ACHN (cell line): Measurements from ENCODE around the gene PRICKLE2.

Experiments used
- DNase-seq: peaks from one replicate; pipeline ENCODE4 v3.0.0-alpha.2; 2015
- in situ Hi-C: cut with HindIII; loops from 2 replicates; pipeline ENCODE4 v1.10.0; 2017; ENCODE audit warnings: low sequenced_read_pairs, low pct_ligation_motif_present, low pct_unique_long_range_greater_than_20kb

Gene PRICKLE2

DNA sequence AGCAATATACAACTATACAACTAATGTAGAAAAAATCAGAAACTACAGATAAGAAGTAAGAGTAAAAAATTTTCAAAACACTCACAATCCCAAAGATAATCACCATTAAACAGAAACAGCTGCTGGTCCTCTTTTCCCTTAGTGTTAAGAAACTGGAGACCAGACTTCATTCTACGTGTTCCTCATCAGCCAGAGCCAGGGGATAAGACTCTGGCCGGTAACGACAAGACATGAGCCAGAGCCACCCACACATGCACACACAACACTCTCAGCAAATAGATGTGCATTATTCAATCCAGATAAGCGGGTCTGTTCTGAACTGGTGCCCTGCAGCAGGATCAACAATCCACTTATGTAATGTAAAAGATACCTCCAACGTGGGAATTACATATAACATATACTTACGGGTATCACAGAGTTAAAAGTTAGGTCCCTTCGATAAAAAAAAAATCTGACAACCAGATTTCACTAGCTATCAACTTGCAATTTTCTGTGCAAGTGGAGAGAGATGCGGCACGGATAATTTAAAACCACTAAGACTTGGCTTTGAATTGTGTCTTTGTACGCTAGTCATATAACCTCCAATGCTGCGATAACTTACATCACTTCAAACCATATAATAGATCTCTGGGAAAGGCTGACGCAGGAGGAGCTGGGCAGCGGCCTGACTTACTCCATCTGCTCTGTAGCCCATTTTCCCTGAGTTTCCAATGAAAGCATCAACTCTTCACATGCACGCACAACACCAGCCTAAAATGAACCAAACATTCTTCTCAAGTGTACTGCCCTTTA is 17.8 kb downstream of the PRICKLE2 start:
- in situ Hi-C loops, result no loop called here
- DNase-seq, result no peak

DNA sequence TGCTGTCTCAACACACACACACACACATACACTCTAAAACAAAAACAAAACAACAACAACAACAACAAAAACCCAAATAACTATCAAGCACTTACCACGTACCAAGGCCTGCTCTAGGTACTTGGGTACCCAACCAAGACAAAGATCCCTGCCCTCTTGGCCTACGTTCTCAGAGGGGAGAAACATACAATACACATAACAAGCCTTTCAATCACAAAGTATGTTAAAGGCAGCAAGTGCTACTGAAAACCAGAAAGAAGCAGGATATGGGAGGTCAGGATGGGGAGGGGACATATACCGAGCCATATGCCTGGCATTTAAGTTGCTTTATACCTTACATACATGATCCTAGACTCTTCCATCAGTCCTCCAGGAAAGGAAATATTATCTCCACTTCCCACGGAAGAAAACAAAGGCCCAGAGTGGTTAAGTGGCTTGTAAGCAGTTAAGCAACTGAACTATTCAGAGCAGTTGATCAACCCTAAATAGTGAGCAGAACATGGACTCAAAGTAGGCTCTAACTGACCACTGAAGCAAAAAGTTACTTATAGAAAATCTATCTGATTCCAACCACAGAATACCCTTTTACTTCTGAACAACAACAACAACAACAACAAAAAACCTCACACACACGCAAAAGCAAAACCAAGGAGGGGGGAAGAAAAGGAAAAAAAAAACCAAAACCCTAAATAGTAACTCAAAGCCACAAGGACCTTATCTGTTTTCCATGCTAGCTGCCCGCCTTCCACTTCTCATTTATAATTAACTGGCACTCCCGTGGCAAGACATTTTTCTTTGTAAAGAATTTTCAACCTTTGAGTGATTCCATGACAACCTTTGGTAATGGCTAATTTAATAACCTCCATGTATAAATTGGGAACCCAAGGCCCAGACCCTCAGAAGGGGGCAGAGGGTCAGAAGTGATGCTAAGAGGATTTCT is 21.0 kb downstream of the PRICKLE2 start:
- in situ Hi-C loops, result no loop called here
- peak; percentile 15 for DNase-seq

DNA sequence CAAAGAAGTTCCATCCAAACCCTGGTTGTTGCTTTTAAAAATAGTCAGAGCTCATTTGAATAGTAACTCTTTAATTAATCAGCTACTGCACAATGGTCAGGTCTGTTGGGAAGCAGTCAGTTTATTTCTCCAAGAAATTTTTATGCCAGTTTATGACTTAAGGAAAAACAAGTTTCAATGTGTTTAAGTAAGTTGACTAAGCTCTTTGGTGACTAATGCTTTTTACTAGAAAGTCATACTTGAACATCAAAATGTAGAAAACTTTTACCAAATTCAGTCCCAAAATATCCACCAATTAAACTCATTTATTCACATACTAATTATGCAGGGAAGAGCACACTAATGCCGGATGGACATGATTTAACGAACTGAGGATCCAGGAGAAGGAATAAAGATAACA is 22.1 kb downstream of the PRICKLE2 start:
- DNase-seq, result no peak
- in situ Hi-C loops, result no loop called here

DNA sequence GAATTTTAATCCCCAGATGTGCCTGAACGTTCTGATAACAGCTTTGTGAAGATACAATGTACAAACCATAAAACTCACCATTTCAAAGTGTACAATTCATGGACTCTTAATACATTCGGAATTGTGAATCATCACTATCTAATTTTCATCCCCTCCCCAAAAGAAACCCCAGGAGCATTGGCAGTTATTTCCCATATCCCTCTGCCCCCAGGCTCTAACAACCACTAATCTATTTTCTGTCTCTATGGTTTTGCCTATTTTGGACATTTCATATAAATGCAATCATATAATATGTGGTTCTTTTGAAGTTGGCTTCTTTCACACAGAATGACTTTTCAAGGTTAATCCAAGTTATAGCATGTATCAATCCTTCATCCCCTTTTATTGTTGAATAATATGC is 25.3 kb downstream of the PRICKLE2 start:
- DNase-seq, result no peak
- in situ Hi-C loops, result no loop called here

DNA sequence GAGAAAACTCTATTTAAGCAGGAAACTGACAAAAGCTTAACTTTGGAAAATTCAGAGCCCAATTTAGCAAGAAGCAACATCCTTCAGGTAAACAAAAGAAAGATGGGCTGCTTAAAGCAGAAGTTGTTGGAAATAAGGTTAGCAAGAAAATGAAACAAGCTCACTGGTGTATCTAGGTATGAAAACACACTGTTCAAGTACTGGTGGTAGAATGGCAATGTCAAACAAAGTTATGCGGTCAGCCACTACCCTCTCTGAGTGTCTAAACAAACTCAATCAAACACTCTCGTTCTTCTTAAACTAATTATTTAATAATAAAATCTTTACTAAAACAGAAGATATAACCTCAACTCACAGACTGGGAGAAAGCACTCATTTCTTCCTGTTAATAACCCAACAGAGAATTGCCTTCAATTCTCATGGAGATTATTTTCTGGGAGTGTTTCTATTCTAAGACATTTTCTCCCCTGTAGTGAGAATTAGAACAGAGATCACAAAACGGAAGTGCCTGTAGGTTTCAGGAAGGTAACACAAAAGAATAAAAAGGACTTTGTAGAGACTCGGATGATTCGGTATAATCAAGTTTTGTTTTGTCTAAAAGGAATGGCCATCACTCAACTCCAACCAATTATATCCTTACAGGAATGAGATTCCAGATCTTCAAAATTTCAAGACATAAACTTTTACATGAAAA is 28.9 kb downstream of the PRICKLE2 start:
- in situ Hi-C loops, result no loop called here
- no peak for DNase-seq

DNA sequence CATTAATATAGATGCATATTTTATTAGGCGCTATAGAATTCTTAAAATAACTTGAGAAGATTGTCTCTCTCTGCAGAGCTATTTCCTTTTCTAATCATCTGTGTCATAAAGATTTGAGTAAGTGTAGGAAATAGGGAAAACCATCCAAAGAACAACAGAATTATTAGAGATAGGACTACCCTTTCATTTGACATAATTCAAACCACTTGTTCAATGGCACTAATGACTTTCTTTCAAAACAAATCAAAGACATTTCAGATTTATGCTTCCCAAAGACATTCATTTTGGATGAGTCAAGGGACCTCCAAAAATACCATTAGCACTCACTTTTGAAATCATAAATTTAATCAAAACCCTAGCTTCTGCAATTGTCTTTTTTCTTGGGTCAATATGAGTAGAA is 29.5 kb downstream of the PRICKLE2 start:
- DNase-seq, result no peak
- in situ Hi-C loops, result no loop called here

DNA sequence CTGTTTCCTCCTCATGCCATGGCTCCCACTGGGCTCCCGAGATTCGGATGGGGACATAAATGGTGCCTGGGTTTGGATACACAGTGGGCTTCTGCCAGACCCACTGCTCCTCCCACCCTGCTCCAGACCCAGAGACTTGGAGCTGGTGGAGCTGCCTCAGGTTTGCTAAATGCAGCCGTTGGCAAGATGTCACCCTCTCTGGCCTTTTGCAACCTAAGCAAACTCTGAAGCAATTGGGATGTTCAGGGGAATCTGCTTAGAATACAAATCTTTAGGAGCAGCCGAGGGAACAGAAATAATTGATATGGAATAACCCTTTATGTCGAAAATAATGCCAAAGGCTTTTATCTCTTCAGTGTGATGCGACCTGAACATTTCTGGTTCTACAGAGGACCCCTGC is 33.4 kb downstream of the PRICKLE2 start:
- DNase-seq, result no peak
- in situ Hi-C loops, result no loop called here

DNA sequence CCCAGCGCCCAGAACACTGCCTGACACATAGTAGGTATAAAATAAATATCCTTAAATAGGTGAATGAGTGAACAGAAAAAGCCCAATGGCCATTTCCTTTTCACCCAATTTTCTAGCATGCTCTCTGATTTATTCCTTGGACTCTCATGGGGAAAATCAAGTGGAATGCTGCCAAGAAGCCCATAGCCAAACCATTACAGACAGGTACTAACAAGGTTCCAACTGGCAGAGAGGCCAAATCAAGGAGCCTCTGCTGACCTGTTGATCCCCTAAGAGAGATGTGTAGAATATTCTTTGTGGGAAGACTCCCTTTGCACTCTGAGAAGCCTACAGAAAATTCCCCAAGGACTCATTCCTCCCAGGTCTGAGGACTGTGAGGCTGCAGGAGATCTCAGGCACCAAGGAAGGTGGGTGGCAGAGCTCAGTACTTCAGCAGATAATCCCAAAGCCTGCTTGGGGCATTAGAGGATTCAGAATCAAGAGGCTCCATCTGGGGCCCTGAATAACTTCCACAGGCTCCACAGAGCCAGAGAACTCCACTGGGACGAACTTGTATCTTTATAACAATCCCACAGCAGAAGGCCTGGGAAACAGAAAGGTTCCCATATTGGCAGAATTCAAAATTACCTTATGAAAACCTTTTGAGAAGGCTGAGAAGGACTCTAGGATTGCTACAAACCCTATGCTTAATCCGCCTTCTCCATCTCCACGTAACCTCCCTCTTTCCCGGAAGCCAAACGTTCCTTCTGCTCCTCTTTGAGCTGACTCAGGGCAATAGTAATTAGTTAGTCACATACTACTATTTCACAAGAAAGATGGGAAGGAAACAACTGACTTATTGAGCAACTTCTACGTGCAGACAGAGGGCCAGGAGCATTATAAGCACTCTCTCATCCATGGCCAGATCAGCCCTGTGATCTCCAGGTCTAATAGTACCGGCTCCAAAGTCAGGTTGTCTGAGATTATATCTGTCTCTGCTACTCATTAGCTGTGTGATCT is 34.5 kb downstream of the PRICKLE2 start:
- in situ Hi-C loops, result no loop called here
- no peak for DNase-seq

DNA sequence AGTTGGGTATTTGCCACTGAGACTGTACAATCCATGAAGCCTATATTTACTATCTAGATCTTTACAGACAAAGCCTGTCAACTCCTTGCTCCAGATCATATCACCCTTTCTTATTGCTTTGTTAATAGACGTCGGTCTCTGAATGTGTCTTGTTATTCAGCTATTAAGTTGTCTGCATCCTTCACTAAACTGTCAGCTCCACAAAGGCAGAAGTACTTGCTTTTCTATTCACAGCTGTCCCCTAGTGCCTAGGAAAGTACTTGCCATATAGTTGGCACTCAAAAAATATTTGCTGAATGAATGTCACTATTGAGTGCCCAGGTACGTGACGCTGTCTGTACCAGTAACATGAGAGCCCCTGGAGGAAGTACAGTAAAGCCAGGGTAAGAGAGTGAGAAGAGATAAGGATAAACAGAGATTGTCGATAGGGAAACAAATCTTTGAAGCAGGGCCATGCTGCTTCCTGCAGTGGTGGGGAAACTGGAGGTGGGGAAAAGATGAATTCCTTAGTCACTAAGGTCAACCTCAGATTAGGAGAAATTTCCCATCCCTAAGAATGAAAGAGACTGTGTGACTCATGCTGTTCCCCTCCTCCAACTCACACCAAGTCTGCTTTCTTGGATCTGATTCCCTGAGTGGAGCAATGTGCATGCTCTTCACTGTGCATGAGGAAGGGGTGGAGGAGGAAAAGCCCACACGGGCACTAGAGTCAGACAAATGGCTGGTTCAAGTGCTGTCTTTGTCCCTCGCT is 36.3 kb downstream of the PRICKLE2 start:
- in situ Hi-C loops, result no loop called here
- peak; percentile 84 for DNase-seq

DNA sequence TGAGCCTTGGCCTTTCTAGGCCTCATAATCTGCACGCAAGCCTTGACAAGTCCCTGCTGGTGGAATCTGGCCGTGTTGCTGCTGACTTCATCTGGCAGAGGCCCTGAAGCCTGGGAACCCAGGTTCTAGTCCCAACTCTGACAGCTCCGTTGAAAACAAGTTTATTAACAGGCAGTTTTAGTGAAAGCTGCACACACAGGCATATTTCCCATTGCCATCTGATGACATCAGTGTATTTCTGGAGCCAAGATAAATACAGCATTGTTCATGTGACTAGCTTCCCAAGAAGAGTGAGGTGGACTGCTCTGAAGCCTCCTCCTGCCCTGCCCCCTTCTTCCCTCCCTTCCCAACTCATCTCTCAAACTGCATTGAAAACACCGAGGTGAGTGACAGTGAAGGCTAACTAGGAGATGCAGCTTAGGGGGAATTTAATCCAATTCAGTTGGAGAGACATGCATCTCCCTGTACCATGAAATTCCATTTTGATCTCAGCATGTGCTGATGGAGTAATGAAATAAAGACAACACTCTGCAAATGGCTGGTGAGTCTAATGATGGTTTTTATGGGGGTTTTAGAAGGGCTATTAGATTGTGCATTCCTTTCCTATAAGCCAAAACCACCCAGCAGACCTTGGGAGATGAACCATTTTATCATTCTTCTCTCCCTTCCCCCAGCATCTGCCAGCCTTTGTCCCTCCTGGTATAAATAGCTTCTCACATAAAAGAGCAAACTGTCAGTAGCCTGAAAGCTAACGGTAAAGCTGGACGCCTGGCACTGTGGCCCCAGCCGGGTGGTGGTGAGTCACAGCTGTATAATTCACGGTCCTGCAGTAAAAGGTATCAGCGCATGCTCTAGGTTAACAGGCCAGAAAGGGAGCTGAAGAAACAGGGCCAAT is 38.0 kb downstream of the PRICKLE2 start:
- in situ Hi-C loops, result no loop called here
- DNase-seq, result peak; percentile 94

DNA sequence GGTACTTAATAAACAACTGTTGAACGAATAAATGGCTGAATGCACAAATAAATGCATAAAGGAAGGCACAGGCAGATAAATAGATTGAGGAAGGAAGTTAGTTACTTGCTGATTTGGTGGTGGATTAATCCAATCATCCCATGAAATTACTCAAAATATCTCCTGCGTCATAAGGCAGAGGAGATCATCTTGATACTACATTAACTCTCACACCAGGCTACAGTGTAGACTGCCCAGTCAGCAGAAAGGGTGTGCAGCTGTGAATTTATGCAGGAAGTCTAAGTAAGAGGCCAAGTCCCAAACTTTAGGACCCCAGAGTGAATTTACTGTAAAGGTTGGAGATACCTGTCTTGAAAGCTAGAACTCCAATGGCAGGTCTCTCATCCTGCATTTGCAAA is 38.6 kb downstream of the PRICKLE2 start:
- in situ Hi-C loops, result no loop called here
- no peak for DNase-seq

DNA sequence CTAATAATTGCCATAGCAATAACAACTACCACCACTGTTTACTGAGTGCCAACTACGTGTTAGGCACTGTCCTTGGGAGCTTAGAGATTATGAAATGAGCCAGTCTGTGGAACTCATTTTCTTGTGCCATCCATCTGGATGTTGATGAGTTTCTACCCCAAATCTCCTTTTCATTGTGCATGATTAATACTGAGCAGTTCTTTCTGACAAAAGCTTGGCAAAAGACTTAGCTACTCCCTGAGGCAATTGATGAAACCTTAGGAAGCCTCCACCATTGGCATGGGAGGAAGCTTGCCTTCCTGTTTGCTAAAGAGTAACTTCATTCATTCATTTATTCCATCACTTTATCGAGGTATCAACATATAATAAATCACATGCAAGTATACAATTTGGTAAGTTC is 39.8 kb downstream of the PRICKLE2 start:
- no peak for DNase-seq
- in situ Hi-C loops, result no loop called here

DNA sequence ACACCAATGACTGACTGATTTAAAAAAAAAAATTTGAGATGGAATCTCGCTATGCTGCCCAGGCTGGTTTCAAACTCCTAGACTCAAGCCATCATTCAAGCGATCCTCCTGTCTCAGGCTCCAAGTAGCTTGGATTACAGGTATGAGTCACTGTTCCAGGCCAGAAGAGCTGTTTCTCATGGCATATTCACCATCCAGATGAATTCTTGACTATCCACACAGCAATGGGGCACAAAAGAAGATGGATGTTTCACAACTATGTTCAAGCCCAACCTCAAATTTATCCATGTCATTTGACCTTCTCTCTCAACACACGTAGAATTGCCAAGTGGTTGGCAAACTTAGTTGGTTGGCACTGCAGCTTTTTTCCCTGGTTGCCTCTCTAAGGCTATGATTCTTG is 40.6 kb downstream of the PRICKLE2 start:
- peak; percentile 18 for DNase-seq
- in situ Hi-C loops, result no loop called here

DNA sequence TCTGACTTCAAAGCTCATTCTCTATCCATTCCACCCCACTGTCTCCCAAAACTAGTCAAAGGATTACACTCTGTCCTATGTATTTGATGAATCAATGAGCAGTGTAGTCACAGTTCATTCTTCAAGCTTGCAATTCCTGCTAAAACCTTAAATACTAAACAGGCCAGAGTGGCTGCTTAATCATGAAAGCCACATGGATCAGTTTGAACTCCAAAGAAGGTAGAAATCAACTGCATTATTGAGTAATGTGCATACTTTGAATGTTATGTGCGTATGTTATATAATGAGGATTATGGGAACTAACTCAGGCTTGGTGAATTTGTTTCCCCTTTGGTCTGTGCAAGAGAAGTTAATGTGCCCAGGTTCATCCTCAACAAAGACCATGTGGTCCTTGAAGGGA is 45.4 kb downstream of the PRICKLE2 start:
- in situ Hi-C loops, result no loop called here
- DNase-seq, result no peak

DNA sequence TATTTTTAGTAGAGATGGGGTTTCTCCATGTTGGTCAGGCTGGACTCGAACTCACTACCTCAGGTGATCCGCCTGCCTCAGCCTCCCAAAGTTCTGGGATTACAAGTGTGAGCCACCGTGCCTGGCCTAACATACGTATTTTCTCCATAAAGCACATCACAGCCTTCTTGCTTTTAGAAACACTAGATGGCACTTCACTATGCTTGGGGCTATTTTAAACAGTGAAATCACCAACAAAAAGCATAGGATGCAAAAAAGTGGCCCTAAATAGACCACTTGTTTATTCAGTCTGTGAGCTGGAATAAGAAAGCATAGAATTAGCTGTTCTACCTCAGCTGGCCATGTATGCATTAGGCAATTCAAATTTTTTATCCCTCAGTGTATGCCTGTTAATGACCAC is 46.0 kb downstream of the PRICKLE2 start:
- DNase-seq, result no peak
- in situ Hi-C loops, result no loop called here

DNA sequence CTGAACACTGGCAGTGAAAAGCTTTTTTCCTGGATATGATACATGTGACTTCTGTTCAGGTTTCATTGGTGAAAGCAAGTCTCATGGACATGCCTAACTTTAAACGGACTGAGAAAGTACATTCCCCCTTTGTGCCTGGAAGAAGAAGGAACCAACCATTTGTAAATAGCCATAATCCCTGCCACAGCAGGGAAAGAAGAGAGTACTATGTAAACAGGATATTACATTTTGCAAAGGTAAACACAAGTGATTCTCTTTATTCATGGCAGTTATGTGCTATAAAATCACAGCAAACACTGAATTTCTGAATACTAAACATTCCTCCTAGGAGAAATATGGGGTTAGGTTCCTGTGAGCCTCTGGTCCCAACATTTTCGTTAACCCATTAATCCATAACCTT is 46.8 kb downstream of the PRICKLE2 start:
- in situ Hi-C loops, result no loop called here
- DNase-seq, result no peak
